Aorta (tissue), 5 donors: ENCODE data around the gene LRRC4. TPM values are rescaled to one million over a fixed set of nuclear protein-coding genes. Genes with fewer than 3 reads are reported as not detected.

Experiments used
- ATAC-seq: fragments of 200-7000 bp; cut with Tn5 transposase; one replicate; pipeline ENCODE4 v1.9.1; 2022; ENCODE audit warnings: moderate library complexity; ENCODE audit not compliant: low FRiP score
- DNase-seq, 2 donors: peaks; one replicate each; pipeline ENCODE4 v3.0.0-alpha.2; 2020
- H3K27ac ChIP-seq, 2 donors: one replicate each; pipeline ENCODE4 v1.5.1; 2013; ENCODE audit warnings: low read length in 2 of 2, mild to moderate bottlenecking in 2 of 2, moderate library complexity in 2 of 2, control low read depth in 1 of 2, inconsistent platforms in 1 of 2, low read depth in 1 of 2
- H3K27me3 ChIP-seq, 2 donors: one replicate each; pipeline ENCODE4 v1.6.1; 2013; ENCODE audit warnings: control low read depth in 1 of 2, low read length in 1 of 2, mild to moderate bottlenecking in 1 of 2, moderate library complexity in 1 of 2; ENCODE audit not compliant: insufficient read depth in 2 of 2, control insufficient read depth in 1 of 2
- H3K36me3 ChIP-seq, 2 donors: one replicate each; pipeline ENCODE4 v1.6.1; 2013; ENCODE audit warnings: control low read depth in 1 of 2, low read length in 1 of 2, mild to moderate bottlenecking in 1 of 2; ENCODE audit not compliant: insufficient read depth in 2 of 2, control insufficient read depth in 1 of 2
- H3K4me1 ChIP-seq, 2 donors: one replicate each; pipeline ENCODE4 v1.6.1; 2013; ENCODE audit warnings: low read length in 2 of 2, control low read depth in 1 of 2, mild to moderate bottlenecking in 1 of 2, moderate library complexity in 1 of 2; ENCODE audit not compliant: insufficient read depth in 2 of 2, control insufficient read depth in 1 of 2
- H3K4me3 ChIP-seq, 2 donors: one replicate each; pipeline ENCODE4 v1.5.1; 2013; ENCODE audit warnings: low read length in 2 of 2, control low read depth in 1 of 2, mild to moderate bottlenecking in 1 of 2
- H3K9me3 ChIP-seq: one replicate; pipeline ENCODE4 v1.6.1; 2013; ENCODE audit warnings: mild to moderate bottlenecking, low read length; ENCODE audit not compliant: control insufficient read depth
- WGBS, 2 donors: extraction: QIAGEN DNeasy Blood & Tissue Kit; methylation state at CpG; one replicate each; pipeline ENCODE4 v1.1.7; 2013; 5-methylcytosine and 5-hydroxymethylcytosine counted together
- intact Hi-C, 2 donors: fragments of 100-400 bp; cut with DNase I; formaldehyde crosslinking; loops; one replicate each; pipeline versions ENCODE4 v1.14.2 to v1.15.0; 2022
- polyA plus RNA-seq, 2 donors: library from polyadenylated mRNA; stranded (reverse); fragments of 200-250 nt; gene quantifications; one replicate each; pipeline ENCODE4 v1.2.3, GENCODE V29; 2013
- total RNA-seq, 2 donors: library from RNA; stranded (reverse); fragmentation: NEBNext Ultra II Directional; extraction: Animal tissue kit (Norgen Biotek cat#: 25700); gene quantifications; one replicate each; pipeline ENCODE4 v1.2.1, GENCODE V29; 2021
- donor health status: healthy with polysubstance abuse.
- donor health status: Bipolar disorder and iron deficiency.
- donor health status: DM: no; HTN: no; CAD: no.
- donor health status: DM: no; HTN: no; CAD: no.
- donor health status: DM: yes; HTN: yes; CAD: no.

LRRC4 gene
- total and polyA plus RNA-seq, 4 donors, result 0.13 to 11.2 (median 2.6) TPM

DNA sequence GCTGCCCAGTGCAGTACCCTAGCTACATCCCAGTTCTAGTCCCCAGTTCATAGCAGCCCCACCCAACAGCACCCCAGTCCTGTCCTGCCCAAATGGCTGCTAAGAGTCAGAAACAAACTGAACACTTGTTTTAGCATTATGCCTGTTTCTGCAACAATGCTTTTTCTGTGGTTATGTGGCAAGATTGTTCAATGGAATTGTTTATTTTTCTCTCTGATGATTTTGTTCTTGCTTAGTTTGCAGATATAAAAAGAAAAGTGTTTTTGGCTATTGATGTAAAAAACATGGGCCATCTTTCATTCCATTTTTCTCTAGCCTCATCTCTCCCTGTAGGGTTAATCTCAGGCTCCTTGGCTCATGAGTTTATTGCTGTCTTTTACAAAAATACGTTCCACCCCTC, 42.5 kb downstream of the LRRC4 start:
- Histone ChIP-seq H3K27me3 (no peaks in the 10 kb centered on the region), H3K27ac (no peak overlapping the region), H3K36me3 (peaks cover 0 to 4% of the 10 kb centered on the region in 2 donors), H3K4me3 (no peak overlapping the region), H3K4me1 (peaks cover 2 to 5% of the 10 kb centered on the region in 2 donors), H3K9me3 (no peaks in the 10 kb centered on the region)
- intact Hi-C loops, result no loop called here
- 36 to 52% methylated on average over 1 of the region's 1 CpG for WGBS, 2 donors
- no peak for DNase-seq
- no peak for ATAC-seq

DNA sequence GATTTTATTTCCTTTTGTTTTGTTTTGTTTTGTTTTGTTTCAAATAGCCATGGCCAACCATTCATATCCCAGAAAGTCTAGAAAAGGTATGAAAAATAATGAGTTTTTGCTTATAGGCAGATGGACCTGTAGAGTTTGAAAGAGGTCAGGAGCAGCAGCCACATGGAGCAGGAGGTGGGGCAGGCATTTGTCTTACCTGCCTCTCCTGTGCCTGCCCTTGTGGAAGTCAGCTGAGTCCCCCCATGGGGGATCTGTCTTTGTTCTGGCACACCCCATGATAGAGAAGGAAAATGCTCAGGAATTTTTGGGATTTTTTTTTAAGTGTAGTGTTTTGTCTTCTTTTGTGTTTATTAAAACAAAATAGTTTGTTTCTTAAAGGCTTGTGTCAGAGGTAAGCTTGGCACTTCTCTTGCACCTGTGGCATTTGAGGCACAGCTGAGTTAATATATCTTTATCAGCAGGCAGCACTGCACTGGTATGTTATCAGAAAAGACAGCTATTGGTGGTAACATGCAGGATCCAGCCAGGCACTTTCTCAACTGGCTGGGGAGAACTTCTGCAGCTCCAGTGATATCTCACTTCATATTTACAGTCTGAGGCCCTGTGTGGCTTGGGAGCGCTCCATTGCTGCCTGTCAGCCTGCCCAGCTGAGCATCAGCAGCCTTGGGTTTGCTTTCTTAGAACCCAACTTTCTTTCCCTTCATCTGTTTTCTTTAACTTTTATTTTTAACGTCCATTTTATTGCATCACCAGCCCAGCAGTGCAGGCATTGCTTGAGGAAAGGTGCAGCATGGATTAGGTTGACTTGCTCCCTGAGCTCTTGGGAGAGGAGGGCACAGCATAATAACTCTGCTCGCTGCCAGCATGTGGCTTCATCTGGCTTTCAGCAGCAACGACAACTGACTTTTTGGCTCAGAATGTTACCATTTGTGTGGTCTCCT, 44.4 kb downstream of the LRRC4 start:
- DNase-seq, result no peak
- intact Hi-C loops, result no loop called here
- peaks cover 0 to 4% of the 10 kb centered on the region in 2 donors for H3K36me3 ChIP-seq
- no peak overlapping the region for H3K27ac ChIP-seq
- no peaks in the 10 kb centered on the region for H3K27me3 ChIP-seq
- no peak overlapping the region for H3K4me3 ChIP-seq
- no peak for ATAC-seq
- no peaks in the 10 kb centered on the region for H3K9me3 ChIP-seq
- whole genome bisulfite sequencing, 2 donors, result 6 to 10% methylated on average over 4 of the region's 4 CpGs
- H3K4me1 ChIP-seq, result peaks cover 2 to 7% of the 10 kb centered on the region in 2 donors

DNA sequence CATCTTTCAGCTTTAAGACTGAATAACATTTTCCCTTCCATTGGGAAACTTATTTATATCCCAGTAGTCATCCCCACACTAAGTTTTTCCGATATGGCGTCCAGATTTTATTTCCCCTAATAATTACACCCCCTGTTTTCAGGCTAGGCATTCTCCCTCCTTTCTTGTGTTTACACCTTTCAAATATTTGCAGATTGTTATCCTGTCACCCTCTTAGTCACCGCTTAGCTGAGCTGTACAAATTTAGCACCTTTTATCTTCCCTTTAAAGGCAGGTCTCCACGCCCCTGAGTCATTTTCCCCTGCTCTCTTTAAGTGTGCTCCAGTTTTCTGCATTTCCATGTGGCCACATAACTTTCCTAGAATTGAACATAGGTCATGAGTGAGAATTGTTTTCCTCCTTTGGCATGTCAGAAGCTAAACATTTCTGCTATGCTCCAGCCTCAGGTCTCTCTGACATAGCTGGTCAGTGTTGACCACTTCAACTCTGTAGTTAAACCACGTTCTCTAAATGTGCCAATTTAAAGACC, 47.4 kb downstream of the LRRC4 start:
- peaks cover 2 to 7% of the 10 kb centered on the region in 2 donors for H3K4me1 ChIP-seq
- 77 to 79% methylated on average over 5 of the region's 5 CpGs for WGBS, 2 donors
- H3K27me3 ChIP-seq, result no peaks in the 10 kb centered on the region
- intact Hi-C loops, result no loop called here
- ATAC-seq (no peak), DNase-seq (no peak)
- H3K27ac ChIP-seq, result no peak overlapping the region
- no peak overlapping the region for H3K4me3 ChIP-seq
- H3K9me3 ChIP-seq, result no peaks in the 10 kb centered on the region
- no peaks in the 10 kb centered on the region for H3K36me3 ChIP-seq

GRCh38 chr7:127981965-127982364, 49.3 kb downstream of the LRRC4 start:
- Histone ChIP-seq H3K36me3 (peaks cover 0 to under 1% of the 10 kb centered on the region in 2 donors), H3K4me3 (no peak overlapping the region), H3K27me3 (peaks cover 0 to 1% of the 10 kb centered on the region in 2 donors), H3K4me1 (peaks cover 2 to 7% of the 10 kb centered on the region in 2 donors), H3K27ac (no peak overlapping the region), H3K9me3 (no peaks in the 10 kb centered on the region)
- intact Hi-C loops, result no loop called here
- 95 to 96% methylated on average over 4 of the region's 4 CpGs for WGBS, 2 donors
- no peak for DNase-seq
- no peak for ATAC-seq

DNA sequence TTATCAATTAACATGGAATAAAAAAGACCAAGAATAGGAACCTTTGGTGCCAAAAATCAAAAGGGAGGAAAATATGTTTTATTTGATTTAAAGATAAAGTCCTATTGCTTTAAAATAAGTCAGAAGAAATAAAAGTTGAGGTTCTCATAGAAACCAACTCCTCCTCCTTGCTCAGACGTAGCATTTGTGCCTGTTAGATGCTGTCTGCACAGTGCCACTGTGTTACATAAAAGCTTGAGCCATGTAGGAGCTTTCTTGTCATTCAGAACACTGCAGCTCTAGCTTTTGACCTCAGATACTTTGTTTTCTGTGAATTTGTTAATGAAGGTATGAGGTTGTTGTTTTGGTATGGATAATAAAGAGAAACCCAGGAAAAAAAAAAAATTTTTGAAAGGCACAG, 50.3 kb downstream of the LRRC4 start:
- Histone ChIP-seq H3K9me3 (no peaks in the 10 kb centered on the region), H3K27me3 (peaks cover 0 to 1% of the 10 kb centered on the region in 2 donors), H3K27ac (no peak overlapping the region), H3K4me1 (peaks cover 0 to 6% of the 10 kb centered on the region in 2 donors), H3K36me3 (peaks cover 0 to 4% of the 10 kb centered on the region in 2 donors), H3K4me3 (no peak overlapping the region)
- WGBS, 2 donors, result 84 to 86% methylated on average over 1 of the region's 1 CpG
- intact Hi-C loops, result no loop called here
- no peak for DNase-seq
- no peak for ATAC-seq

GRCh38 chr7:127979728-127980126, 51.5 kb downstream of the LRRC4 start:
- Histone ChIP-seq H3K27ac (no peak overlapping the region), H3K9me3 (no peaks in the 10 kb centered on the region), H3K27me3 (peaks cover 0 to 1% of the 10 kb centered on the region in 2 donors), H3K36me3 (peaks cover 0 to 4% of the 10 kb centered on the region in 2 donors), H3K4me1 (peaks cover 0 to 2% of the 10 kb centered on the region in 2 donors), H3K4me3 (no peak overlapping the region)
- intact Hi-C loops, result no loop called here
- ATAC-seq (no peak), DNase-seq (no peak)

GRCh38 chr7:127979113-127979727, 52.0 kb downstream of the LRRC4 start:
- Histone ChIP-seq H3K27ac (no peak overlapping the region), H3K4me3 (no peak overlapping the region), H3K4me1 (peaks cover 0 to 2% of the 10 kb centered on the region in 2 donors), H3K27me3 (peaks cover 0 to 1% of the 10 kb centered on the region in 2 donors), H3K9me3 (no peaks in the 10 kb centered on the region), H3K36me3 (peaks cover 0 to 4% of the 10 kb centered on the region in 2 donors)
- no peak for DNase-seq
- intact Hi-C loops, result no loop called here
- no peak for ATAC-seq
- 98% methylated on average over 9 of the region's 9 CpGs for WGBS, 2 donors

DNA sequence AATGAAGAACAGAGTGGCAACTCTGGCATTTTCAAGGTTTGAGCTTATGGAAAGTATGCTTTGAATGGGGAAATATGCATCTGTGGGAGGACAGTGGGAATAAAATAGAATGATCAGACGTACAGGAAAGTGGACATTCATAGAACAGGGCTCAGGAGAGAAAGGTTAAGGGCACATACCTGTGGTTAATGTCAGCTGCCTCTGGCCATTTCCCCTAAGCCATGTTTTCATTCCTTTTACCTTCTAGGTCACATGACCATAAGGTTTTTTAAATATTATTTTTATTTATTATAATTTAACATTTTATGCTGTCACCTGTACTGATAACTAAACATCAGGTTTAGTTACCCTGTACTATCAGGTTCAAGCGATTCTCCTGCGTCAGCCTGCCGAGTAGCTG, 52.8 kb downstream of the LRRC4 start:
- 98% methylated on average over 4 of the region's 4 CpGs for WGBS, 2 donors
- Histone ChIP-seq H3K4me3 (no peak overlapping the region), H3K27me3 (peaks cover 0 to 1% of the 10 kb centered on the region in 2 donors), H3K36me3 (peaks cover 0 to 4% of the 10 kb centered on the region in 2 donors), H3K9me3 (no peaks in the 10 kb centered on the region), H3K27ac (no peak overlapping the region), H3K4me1 (peaks cover 0 to 2% of the 10 kb centered on the region in 2 donors)
- intact Hi-C loops, result no loop called here
- ATAC-seq (no peak), DNase-seq (no peak)
